Thyroid gland (tissue), 4 donors: ENCODE data around the gene ACHE.

Experiments
- POLR2A ChIP-seq, 2 donors: fragments of 450-650 bp; IDR thresholded peaks; one replicate each; pipeline ENCODE4 v1.6.1; 2017; ENCODE audit warnings: antibody characterized with exemption in 2 of 2, mild to moderate bottlenecking in 2 of 2, moderate library complexity in 1 of 2
- TF ChIP-seq, protein P1 (sequence below), 6 experiments: fragments of 200-600 bp in 3 of 6; fragments of 450-650 bp in 3 of 6; sonication (generic) in 3 of 6; IDR thresholded peaks; one replicate each; pipeline ENCODE4 v1.5.1; 2016 to 2019; ENCODE audit warnings: antibody characterized with exemption in 6 of 6, mild to moderate bottlenecking in 2 of 6, inconsistent platforms in 1 of 6, moderate library complexity in 1 of 6

DNA sequence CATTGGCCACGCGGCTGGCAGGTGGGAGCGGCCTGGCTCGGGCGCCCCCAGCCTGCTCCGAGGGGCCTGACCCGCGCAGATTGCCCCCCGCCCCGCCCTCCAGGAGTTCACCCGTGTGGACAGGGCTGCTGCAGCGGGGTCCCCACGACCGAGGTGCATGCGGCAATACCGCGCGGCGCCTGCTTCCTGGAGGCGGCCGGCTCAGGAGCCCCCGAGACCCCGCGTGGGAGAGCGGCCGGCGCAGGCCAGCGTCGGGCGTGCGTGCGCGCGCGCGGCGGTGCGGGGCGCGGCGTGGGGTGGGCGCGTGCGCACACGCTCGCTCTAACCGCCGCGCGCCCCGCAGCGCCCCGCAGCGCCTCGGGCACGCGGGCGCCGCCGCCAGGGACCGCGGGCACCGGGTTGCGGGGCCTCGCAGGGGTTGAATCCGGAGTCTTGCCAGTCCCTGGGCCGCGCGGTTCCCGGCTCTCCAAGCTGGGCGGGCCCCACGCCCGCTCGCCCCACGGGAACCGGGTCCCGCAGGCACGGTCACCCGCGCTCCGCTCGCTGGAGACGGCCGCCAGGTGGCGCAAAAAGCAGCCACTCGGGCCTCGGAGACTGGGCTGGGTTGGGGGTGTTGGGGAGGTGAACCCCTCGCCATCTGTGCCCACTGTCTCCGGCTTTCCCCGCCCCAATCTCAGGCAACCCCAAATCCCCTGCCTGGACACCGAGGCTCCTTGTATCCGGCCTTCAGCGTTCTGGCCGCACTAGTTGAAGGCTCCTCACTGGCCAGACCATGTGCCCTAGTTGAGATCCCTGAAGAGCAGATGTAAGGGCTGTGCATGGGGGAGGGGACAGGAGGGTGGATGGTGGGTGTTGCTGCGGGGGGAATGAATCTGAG lies 1.3 kb upstream of the ACHE start:
- no peak for TF ChIP-seq POLR2A (IDR thresholded peaks at IDR 0.05)
- TF ChIP-seq, protein P1, sequence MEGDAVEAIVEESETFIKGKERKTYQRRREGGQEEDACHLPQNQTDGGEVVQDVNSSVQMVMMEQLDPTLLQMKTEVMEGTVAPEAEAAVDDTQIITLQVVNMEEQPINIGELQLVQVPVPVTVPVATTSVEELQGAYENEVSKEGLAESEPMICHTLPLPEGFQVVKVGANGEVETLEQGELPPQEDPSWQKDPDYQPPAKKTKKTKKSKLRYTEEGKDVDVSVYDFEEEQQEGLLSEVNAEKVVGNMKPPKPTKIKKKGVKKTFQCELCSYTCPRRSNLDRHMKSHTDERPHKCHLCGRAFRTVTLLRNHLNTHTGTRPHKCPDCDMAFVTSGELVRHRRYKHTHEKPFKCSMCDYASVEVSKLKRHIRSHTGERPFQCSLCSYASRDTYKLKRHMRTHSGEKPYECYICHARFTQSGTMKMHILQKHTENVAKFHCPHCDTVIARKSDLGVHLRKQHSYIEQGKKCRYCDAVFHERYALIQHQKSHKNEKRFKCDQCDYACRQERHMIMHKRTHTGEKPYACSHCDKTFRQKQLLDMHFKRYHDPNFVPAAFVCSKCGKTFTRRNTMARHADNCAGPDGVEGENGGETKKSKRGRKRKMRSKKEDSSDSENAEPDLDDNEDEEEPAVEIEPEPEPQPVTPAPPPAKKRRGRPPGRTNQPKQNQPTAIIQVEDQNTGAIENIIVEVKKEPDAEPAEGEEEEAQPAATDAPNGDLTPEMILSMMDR (IDR thresholded peaks at IDR 0.05): peak; percentile 50 to 76 (median 56)
